Esophagus muscularis mucosa (tissue), 3 donors: ENCODE data around the gene CDH2.

Experiments used
- POLR2A ChIP-seq: fragments of 450-650 bp; IDR thresholded peaks from one replicate; pipeline ENCODE4 v1.6.1; 2017; ENCODE audit warnings: antibody characterized with exemption, moderate library complexity, mild to moderate bottlenecking, low read depth
- POLR2AphosphoS5 ChIP-seq, 2 donors: sonication (generic); formaldehyde crosslinking; IDR thresholded peaks; one replicate each; pipeline ENCODE4 v1.6.1; 2017; ENCODE audit warnings: antibody characterized with exemption in 2 of 2
- TF ChIP-seq, protein P1 (sequence below), 3 experiments: fragments of 200-600 bp in 2 of 3; fragments of 450-650 bp in 1 of 3; sonication (generic) in 2 of 3; IDR thresholded peaks; one replicate each; pipeline ENCODE4 v1.5.1; 2017 to 2019; ENCODE audit warnings: antibody characterized with exemption in 3 of 3, mild to moderate bottlenecking in 2 of 3, moderate library complexity in 1 of 3

DNA sequence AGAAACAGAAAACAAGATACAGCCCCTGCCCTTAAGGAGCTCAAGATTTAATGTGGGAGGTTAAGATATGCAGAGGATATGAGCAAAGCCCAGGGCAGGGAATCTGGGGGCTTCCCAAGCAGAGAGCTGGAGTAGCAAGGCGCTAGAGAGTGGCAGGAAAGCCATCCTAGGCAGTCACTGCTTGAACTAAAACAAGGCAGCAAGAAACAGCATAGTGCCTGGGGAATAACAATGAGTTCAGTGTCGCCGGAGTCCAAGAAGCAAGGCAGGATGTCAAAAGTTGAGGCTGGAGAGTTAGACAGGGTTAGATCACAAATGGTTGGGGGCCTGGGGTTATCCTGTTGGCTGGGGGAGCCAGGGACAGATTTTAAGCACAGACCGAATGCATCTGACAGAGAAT lies 24.6 kb downstream of the CDH2 start:
- TF ChIP-seq POLR2AphosphoS5 (IDR thresholded peaks at IDR 0.05) (no peak), POLR2A (no peak)
- TF ChIP-seq, protein P1, sequence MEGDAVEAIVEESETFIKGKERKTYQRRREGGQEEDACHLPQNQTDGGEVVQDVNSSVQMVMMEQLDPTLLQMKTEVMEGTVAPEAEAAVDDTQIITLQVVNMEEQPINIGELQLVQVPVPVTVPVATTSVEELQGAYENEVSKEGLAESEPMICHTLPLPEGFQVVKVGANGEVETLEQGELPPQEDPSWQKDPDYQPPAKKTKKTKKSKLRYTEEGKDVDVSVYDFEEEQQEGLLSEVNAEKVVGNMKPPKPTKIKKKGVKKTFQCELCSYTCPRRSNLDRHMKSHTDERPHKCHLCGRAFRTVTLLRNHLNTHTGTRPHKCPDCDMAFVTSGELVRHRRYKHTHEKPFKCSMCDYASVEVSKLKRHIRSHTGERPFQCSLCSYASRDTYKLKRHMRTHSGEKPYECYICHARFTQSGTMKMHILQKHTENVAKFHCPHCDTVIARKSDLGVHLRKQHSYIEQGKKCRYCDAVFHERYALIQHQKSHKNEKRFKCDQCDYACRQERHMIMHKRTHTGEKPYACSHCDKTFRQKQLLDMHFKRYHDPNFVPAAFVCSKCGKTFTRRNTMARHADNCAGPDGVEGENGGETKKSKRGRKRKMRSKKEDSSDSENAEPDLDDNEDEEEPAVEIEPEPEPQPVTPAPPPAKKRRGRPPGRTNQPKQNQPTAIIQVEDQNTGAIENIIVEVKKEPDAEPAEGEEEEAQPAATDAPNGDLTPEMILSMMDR (IDR thresholded peaks at IDR 0.05): no peak
